ENCODE data around the gene VPS51.
"Not testable (repeated sequence)": the region's sequence is repeated elsewhere in the genome, so short reads cannot be mapped to it uniquely, and the experiment has no call there.

The VPS51 gene

DNA sequence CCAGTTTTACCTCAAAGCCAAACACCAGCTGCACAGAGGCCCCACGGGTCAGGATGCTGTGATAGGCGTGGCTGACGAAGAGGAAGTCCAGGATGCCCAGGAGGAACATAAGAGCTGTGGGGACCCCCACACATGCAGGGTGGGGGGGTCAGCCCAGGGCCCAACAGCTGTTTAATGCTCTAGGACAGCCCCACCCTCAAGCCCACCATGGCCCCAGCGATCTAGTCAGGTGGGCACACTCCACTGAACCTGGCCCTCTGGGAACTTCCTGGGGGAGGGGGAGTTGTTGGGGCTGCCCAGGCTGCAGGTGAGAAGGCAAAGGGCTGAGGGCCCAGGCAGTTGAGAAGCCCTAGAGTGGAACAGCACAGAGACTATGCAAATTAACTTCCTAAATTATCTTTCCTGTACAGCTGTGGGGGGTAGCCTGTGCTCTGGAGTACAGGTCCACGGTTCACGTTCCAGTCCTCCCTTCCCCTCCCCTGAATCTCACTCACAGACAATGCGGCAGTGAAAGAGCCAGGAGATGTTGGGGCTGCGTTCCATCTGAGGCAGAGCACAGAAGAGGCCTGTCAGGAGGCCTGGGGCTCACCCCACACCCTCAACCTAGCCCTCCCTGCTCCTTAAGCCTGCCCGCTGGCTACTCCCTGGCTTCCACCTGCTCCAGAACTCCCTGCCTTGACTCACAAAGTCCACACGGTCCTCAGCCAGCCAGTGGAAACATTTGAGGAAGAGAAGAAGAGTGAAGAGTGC lies 36.4 kb downstream of the VPS51 start:
- no peak for DNase-seq (ENCODE audit: extremely low read depth in 1 of 2, low read depth in 1 of 2)

GRCh38 chr11:65132988-65133700 lies 37.1 kb downstream of the VPS51 start:
- DNase-seq (ENCODE audit: extremely low read depth in 1 of 2, low read depth in 1 of 2): no peak

- no peak for DNase-seq (ENCODE audit: extremely low read depth in 1 of 2, low read depth in 1 of 2)
These were observed 37.7 kb downstream of the VPS51 start for GRCh38 chr11:65133724-65134123.

- DNase-seq (ENCODE audit: extremely low read depth in 1 of 2, low read depth in 1 of 2): peak; percentile 65 to 86
These were observed 38.4 kb downstream of the VPS51 start, which contains the start of gene SYVN1 for GRCh38 chr11:65134240-65134951. Gene SYVN1, minus strand, starts transcription at chr11:65134519. Its CDS starts 918 bp downstream, at chr11:65133601.

DNA sequence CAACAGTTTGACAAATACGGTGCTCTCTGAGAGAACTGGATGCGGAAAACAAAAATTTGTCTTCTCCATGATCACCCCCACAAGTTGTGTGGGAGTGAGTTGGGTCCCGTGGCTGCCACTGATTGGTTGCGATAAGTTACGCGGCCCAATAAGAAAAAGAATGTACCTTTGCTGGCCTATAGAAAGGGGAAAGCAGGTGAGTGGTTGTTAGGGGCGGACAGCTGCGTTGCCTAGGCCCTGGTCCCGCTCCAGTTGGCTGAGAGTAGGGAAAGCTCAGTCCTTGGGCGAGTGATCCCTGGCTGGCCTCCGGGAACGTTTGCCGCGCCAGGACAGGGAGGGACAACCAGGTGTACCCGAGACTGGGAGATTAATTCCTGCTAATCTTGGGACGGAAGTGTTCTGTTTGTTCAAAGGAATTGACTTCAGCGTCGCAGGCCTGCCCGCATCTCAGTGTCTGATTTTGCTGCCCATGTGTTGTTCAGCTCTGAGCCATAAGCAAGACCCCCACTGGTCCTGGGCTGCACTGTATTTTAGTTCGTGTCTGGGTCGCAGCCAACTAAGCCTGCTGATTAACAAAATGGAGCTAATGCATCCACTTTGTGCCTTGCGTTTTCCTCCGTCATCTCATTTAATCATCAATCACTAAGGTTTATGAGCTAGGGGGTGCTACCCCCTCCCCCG lies 39.1 kb downstream of the VPS51 start:
- peak; percentile 55 to 64 for DNase-seq (ENCODE audit: extremely low read depth in 1 of 2, low read depth in 1 of 2)

DNA sequence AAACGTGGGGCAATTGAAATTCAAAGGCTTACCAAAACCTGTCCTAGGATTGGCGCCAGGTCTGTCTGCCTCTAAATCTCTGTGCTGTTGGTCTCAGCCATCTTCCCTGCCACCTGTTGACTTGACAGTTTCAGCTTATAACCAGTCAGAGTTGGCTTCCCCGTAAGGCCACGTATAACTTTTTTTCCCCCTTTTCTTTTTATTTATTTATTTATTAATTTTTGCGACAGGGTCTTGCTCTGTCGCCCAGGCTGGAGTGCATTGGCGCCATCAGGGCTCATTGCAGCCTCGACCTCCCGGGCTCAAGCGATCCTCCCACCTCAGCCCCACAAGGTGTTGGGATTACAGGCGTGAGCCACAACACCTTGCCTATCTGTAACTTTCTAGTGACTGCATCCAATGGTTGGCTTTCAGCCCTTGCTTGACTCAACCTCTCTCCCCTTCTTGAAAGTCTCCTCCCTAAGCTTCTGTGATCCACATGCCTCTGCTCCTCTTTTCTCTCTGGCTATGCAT lies 39.7 kb downstream of the VPS51 start:
- no peak for DNase-seq (ENCODE audit: extremely low read depth in 1 of 2, low read depth in 1 of 2)

DNA sequence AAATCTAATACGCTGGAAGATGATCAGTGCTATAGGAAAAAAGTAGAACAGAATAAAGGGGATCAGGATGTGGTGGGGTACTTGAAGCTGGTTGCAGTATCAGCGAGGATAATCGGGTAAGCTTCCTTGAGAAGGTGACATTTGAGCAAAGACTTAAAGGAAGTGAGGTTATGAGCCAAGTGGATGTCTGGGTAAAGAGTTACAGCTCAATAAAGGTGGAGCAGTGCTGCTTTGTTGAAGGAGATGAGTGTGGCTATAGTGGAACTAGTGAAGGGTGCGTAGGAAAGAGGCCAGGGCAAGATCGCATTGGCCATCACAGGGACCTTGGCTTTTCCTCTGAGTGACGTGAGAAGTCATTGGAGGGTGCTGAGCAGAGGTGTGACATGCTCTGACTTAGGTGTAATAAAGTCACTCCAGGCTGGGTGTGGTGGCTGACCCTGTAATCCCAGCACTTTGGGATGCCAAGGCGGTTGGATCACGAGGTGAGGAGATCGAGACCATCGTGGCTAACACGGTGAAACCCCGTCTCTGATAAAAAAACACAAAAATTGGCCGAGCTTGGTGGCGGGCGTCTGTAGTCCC lies 40.6 kb downstream of the VPS51 start:
- no peak for DNase-seq (ENCODE audit: extremely low read depth in 1 of 2, low read depth in 1 of 2)

DNA sequence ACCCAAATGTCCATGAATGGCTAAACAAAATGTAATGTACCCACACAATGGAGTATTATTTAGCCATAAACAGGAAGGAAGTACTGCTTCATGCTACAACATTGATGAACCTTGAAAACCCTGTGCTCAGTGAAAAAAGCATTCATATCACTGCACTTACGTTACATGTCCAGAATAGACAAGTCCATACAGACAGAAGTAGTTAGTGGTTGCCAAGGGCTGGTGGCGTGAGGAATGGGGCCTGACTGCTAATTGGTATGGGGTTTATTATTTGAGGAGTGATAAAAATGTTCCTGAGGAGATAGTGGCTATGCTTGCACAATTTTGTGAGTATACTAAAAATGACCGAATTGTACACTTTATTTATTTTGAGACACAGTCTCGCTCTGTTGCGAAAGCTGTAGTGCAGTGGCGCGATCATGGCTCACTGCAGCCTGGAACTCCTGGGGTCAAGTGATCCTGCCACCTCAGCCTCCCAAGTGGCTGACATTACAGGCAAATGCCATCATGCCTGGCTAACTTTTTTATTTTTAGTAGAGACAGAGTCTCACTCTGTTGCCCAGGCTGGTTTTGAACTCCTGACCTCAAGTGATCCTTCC lies 46.0 kb downstream of the VPS51 start:
- no peak for DNase-seq (ENCODE audit: extremely low read depth in 1 of 2, low read depth in 1 of 2)

DNA sequence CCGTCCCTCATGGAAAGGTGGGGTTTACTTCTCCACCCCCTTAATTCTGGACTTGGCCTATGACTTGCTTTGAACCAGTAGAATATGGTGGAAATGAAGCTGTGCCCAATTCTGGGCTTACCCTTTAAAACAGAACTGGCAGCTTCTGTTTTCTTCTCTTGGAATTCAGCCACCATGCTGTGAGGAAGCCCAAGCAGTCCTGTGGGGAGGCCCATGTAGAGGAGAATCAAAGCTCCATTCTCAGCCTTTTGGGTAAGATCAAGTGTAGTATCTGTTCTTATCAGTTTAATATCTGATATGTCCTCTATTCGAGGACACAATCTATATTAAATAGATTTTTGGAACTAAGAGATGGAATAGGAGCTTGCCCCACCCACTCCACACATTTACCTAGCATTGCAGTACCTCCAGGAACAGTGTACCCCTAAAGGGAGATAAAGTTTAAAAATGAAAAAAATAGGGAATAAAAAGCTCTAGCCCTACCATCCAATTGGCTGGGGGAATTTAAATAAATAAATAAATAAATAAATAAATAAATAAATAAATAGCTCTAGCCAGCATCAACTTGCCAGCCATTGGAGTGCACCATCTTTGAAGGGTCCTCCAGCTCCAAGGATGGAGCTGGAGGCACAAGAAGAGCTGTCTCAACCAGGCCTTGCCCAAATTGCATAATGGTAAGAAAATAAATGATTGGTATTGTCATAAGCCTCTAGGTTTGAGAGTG lies 51.5 kb downstream of the VPS51 start:
- no peak for DNase-seq (ENCODE audit: extremely low read depth in 1 of 2, low read depth in 1 of 2)

- no peak for DNase-seq (ENCODE audit: extremely low read depth in 1 of 2, low read depth in 1 of 2)
These were observed 52.6 kb downstream of the VPS51 start for GRCh38 chr11:65148657-65149056.

- DNase-seq (ENCODE audit: extremely low read depth in 1 of 2, low read depth in 1 of 2): not testable (repeated sequence)
These were observed 54.1 kb downstream of the VPS51 start for GRCh38 chr11:65150131-65150508.

DNA sequence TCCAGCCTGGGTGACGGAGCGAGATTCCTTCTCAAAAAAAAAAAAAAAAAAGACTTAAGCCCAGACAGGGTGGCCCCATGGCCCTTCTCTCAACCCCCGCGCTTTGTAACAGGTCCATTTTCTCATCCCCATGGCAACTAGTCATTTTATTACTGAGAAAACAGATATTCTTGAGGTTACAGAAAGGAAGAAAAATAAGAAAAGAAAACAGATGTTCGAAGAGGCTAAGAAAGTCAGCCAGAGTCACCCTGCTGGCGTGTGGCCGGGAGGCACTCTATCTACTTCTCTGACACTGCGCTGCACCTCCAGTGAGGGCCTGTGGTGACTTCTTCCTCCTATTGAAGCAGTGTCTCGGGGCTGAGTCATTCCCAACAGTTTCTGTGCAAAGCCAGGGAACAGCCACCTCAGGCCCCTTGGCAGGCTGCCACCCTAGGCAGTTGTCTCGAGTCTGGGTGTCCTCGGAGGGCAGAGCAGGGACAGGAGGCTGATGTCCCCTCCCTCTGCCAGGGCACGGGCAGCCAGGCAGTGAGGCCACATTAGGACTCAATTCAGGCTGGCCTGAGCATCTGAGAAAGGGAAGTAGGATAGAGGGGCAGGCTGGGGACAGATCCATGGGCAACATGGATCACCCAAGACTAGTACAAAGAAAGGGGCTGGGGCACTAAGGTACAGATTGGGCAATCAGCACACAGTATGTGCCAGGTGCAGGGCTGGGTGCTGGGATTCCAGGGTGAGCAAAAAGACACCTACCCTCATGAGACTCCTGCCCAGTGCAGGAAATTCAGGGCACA lies 54.7 kb downstream of the VPS51 start:
- no peak for DNase-seq (ENCODE audit: extremely low read depth in 1 of 2, low read depth in 1 of 2)

GRCh38 chr11:65151331-65151899 lies 55.4 kb downstream of the VPS51 start:
- DNase-seq (ENCODE audit: extremely low read depth in 1 of 2, low read depth in 1 of 2): no peak

- no peak for DNase-seq (ENCODE audit: extremely low read depth in 1 of 2, low read depth in 1 of 2)
These were observed 56.1 kb downstream of the VPS51 start for GRCh38 chr11:65152122-65152521.

DNA sequence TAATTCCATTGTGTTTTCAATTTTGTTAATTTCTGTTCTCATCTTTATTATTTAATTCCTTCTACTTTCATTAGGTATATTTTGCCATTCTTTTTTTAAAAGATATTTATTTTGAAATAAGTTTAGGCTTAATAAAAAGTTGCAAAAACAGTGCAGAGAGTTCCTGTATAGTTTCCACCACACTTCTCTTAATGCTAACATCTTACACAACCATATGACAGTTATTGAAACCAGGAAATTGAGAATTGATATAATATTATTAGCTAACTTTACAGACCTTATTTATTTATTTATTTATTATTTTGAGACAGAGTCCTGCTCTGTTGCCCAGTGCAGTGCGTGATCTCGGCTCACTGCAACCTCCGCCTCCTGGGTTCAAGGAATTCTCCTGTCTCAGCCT lies 60.2 kb downstream of the VPS51 start:
- no peak for DNase-seq (ENCODE audit: extremely low read depth in 1 of 2, low read depth in 1 of 2)

- DNase-seq (ENCODE audit: extremely low read depth in 1 of 2, low read depth in 1 of 2): no peak
These were observed 60.9 kb downstream of the VPS51 start for GRCh38 chr11:65156926-65157325.

- DNase-seq (ENCODE audit: extremely low read depth in 1 of 2, low read depth in 1 of 2): no peak
These were observed 61.3 kb downstream of the VPS51 start for GRCh38 chr11:65157336-65157735.

DNA sequence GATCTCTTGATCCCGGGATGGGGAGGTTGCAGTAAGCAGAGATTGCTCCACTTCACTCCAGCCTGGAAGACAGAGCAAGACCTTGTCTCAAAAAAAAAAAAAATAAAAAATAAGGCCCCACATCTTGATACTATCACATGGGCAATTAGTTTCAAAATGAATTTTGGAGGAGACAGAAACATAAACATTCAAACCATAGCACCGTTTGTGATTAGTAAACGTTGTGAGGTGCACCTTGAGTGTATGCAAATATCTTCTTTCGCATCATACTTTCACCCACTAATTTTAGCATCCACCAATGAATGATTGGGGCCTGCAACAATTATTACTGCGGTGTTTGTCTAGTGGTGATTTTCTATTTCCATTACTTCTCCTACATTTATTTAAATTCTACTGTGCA lies 63.0 kb downstream of the VPS51 start:
- no peak for DNase-seq (ENCODE audit: extremely low read depth in 1 of 2, low read depth in 1 of 2)
